ENCODE measurements around the gene DYNC1I1.

DYNC1I1 gene

DNA sequence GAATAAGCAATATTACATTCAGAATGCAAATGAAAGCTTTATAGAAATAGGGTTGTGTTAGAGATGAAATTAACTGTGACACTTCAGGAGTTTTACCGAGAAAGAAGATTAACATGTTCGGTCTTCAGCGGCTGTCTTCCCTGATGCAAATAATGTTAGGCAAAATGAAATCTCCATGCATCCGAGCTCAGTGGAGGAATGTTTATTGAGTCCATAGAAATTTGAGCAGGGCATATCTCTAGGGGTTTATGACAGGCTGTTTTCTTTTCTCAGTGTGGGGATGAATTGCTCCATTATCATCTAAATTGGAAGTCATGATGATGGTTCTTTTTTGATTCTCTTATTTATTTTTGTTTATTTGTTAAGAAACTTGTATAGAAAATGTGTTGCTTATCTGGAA lies 31.7 kb downstream of the DYNC1I1 start:
- peaks cover 16% of the 10 kb centered on the region for H3K27me3 Mint-ChIP-seq
- no peak for ATAC-seq (ENCODE audit: low read depth)
- no peak for DNase-seq (ENCODE audit: low spot score in 2 of 2)
- no peak overlapping the region for H3K27ac Mint-ChIP-seq
- no peaks in the 10 kb centered on the region for H3K36me3 Mint-ChIP-seq
- no peaks in the 10 kb centered on the region for H3K4me1 Mint-ChIP-seq
- no peaks in the 10 kb centered on the region for H3K9me3 Mint-ChIP-seq
- H3K4me3 Mint-ChIP-seq, result no peak overlapping the region

DNA sequence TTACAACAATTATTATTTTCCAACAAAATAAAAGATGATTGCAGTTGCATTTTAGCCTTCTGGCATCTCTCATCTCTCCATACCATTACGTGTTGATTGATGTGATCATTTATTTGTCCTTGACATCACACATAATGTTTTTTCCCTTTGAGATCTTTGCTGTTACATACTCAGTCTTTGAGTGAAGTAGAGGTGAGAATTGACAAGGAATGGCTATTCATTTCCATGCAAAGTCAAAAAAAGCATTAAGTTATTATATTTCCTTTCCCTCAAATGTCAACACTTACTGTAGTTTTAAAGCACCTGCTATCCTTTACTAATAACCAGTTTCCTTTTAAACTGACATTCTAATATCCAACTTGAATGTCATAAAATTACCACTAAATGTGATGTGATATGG lies 33.6 kb downstream of the DYNC1I1 start:
- Mint-ChIP-seq H3K27ac (no peak overlapping the region), H3K4me3 (no peak overlapping the region), H3K27me3 (peaks cover 10% of the 10 kb centered on the region), H3K9me3 (no peaks in the 10 kb centered on the region), H3K4me1 (no peaks in the 10 kb centered on the region), H3K36me3 (no peaks in the 10 kb centered on the region)
- ATAC-seq (ENCODE audit: low read depth) (no peak), DNase-seq (ENCODE audit: low spot score in 2 of 2) (no peak)

DNA sequence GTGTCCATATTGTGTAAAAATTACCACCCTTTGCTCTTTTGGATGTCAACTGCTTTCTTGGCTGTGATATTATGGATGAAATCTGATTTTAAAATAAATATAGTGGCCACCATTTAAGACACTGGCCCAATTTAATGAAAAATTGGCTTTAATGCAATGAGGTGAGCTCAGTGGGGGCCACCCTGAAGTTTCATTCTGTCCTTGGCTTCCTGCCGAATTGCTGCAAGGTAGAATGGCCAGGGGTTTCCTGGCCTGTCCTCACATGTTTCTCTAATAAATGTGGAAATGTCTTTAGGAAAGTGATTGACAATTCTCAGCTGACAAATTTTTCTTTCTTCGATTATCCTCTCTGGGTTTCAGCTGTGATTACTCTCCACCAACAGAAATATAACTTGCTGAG lies 36.0 kb downstream of the DYNC1I1 start:
- Mint-ChIP-seq H3K27me3 (peaks cover 3% of the 10 kb centered on the region), H3K36me3 (no peaks in the 10 kb centered on the region), H3K27ac (no peak overlapping the region), H3K9me3 (no peaks in the 10 kb centered on the region), H3K4me3 (no peak overlapping the region), H3K4me1 (no peaks in the 10 kb centered on the region)
- no peak for DNase-seq (ENCODE audit: low spot score in 2 of 2)
- no peak for ATAC-seq (ENCODE audit: low read depth)

DNA sequence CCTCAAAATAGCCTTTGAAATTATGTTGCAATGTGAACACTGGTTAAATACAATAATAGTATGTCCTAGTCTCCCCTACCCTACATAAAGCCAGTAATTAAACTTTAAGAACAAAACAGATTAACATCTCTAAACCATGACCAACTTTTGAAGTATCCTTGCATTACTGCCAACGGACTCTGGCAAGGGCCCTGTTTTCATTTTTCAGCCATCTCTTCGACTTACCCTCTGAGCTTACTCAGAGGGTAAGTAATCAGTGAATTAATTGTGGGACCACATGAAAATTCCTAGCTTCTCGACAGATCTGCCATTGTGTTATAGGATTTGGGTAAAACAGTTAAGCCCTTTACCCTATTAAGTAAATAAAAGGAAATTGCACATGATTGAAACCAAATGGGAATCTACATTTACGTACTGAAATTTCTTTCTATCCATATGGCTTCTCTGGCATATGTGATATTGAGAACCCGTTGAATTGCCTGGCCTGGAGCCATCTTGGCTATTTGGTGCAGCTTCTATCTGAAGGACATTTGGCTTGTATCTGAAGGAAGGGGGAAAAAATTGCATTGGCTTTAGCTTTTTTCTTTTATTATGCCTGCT lies 39.6 kb downstream of the DYNC1I1 start:
- no peak for ATAC-seq (ENCODE audit: low read depth)
- Mint-ChIP-seq H3K9me3 (no peaks in the 10 kb centered on the region), H3K36me3 (no peaks in the 10 kb centered on the region), H3K4me1 (no peaks in the 10 kb centered on the region), H3K4me3 (no peak overlapping the region), H3K27me3 (peaks cover 3% of the 10 kb centered on the region), H3K27ac (no peak overlapping the region)
- no peak for DNase-seq (ENCODE audit: low spot score in 2 of 2)

DNA sequence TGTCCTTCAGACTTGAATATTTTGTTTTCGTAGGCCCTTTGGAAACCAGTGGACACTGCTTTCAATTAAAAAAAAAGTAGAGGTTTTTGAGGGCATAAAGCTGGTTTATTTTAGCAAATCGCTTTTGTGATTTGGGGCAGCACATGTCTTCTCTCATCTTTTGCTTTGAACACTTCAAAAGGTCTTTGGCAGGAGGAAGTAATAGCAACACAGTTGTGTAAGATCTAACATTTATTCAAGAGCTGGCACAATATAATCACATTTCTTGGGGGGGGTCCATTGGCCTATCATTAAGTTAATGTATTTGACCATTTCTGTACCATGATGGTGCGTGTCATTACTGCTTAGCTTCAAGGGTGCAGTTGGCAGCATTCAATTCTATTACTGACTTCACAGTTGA lies 42.4 kb downstream of the DYNC1I1 start:
- DNase-seq (ENCODE audit: low spot score in 2 of 2), result no peak
- no peaks in the 10 kb centered on the region for H3K9me3 Mint-ChIP-seq
- H3K36me3 Mint-ChIP-seq, result no peaks in the 10 kb centered on the region
- no peaks in the 10 kb centered on the region for H3K4me1 Mint-ChIP-seq
- no peak overlapping the region for H3K4me3 Mint-ChIP-seq
- peaks cover 2% of the 10 kb centered on the region for H3K27me3 Mint-ChIP-seq
- ATAC-seq (ENCODE audit: low read depth), result no peak
- no peak overlapping the region for H3K27ac Mint-ChIP-seq

DNA sequence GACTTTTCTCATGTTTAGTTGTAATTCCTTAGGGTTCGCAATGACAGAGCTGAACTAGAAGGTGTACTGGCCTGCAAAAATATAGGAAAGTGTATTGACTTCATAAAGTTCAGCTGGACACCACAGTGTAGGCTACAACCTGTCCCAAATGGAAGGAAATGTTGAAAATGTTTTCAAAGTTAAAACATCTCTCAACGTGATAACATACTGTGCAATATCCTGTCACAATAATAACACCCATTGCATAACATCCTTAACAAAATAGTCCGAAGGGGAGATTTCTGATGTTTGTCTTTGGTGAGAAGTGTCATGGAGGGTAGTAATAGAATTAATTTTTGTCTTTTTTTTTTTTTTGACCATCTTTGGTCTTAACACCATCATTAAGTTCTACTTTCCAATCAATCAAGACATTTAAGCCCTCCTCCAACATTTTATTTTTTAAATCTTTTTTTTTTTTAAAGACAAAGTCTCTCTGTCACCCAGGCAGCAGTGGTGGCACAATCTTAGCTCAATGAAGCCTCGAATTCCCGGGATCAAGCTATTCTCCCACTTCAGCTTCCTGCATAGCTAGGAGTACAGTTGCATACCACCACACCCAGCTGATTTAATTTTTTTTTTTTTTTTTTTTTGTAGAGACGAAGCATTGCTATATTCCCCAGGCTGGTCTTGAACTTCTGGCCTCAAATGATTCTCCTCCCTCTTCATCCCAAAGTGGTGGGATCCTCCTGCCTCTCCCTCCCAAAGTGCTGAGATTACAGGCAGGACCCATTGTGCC lies 45.7 kb downstream of the DYNC1I1 start:
- no peak overlapping the region for H3K27ac Mint-ChIP-seq
- ATAC-seq (ENCODE audit: low read depth) (no peak), DNase-seq (ENCODE audit: low spot score in 2 of 2) (no peak)
- peaks cover 2% of the 10 kb centered on the region for H3K27me3 Mint-ChIP-seq
- H3K9me3 Mint-ChIP-seq, result no peaks in the 10 kb centered on the region
- H3K4me3 Mint-ChIP-seq, result no peak overlapping the region
- no peaks in the 10 kb centered on the region for H3K4me1 Mint-ChIP-seq
- H3K36me3 Mint-ChIP-seq, result no peaks in the 10 kb centered on the region

DNA sequence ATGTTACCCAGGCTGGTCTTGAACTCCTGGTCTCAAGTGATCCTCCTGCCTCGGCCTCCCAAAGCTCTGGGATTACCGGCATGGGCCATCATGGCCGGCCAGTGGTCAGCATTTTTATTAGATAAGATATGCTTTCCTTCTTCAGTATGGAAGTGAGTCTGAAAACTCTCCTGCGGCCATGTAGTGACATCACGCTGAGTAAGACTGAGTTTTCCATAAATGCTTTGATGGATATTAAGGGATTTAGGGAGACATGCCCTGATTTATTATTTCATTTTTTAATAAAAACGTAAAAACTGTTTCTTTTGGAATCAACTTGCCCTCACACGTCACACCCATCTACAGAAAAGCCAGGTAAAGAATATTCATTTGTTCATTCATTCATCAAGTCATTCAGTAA lies 48.4 kb downstream of the DYNC1I1 start:
- Mint-ChIP-seq H3K4me3 (no peak overlapping the region), H3K4me1 (no peaks in the 10 kb centered on the region), H3K27me3 (peaks cover 2% of the 10 kb centered on the region), H3K9me3 (no peaks in the 10 kb centered on the region), H3K36me3 (no peaks in the 10 kb centered on the region), H3K27ac (no peak overlapping the region)
- ATAC-seq (ENCODE audit: low read depth) (no peak), DNase-seq (ENCODE audit: low spot score in 2 of 2) (no peak)

DNA sequence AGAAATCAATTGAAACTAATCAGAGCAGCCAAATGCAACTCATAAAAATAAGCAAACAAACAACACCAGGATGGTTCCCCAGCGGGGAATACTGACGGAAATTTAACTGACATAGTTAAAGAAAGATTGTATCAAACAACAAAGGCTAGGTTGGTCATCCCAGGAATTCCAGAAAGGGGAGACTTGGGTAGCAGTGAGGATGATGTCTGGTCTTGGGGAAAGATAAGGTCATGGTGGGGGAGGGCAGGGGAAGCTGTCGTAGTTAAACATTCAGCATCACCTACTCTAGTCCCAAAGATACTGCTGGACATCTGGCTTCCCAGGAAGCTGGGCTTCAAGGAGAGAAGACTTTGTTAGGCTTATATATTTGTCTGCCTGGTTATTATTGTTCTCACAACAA lies 50.4 kb downstream of the DYNC1I1 start:
- Mint-ChIP-seq H3K9me3 (no peaks in the 10 kb centered on the region), H3K36me3 (no peaks in the 10 kb centered on the region), H3K27me3 (peaks cover under 1% of the 10 kb centered on the region), H3K4me3 (no peak overlapping the region), H3K27ac (no peak overlapping the region), H3K4me1 (no peaks in the 10 kb centered on the region)
- no peak for ATAC-seq (ENCODE audit: low read depth)
- no peak for DNase-seq (ENCODE audit: low spot score in 2 of 2)

DNA sequence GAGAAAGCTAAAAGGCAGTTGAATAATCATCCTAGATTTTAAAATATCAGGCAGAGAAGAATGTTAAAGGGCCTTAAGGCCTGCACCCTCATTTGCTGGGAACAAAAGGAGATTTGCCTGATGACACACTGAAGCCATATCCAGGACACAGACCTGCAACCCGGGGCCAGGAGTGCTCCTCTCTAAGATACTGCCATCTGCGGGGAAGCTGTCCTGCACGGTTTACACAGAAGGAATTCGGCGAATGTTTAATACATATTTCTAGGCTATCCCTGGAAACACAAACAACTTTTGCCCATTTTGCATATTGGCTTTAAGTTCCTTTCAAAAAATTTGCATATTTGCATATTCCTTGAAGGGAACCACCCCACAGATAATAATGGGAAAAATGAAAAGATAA lies 52.3 kb downstream of the DYNC1I1 start:
- Mint-ChIP-seq H3K27me3 (no peaks in the 10 kb centered on the region), H3K27ac (no peak overlapping the region), H3K36me3 (no peaks in the 10 kb centered on the region), H3K4me1 (no peaks in the 10 kb centered on the region), H3K4me3 (no peak overlapping the region), H3K9me3 (no peaks in the 10 kb centered on the region)
- DNase-seq (ENCODE audit: low spot score in 2 of 2), result no peak
- ATAC-seq (ENCODE audit: low read depth), result no peak

DNA sequence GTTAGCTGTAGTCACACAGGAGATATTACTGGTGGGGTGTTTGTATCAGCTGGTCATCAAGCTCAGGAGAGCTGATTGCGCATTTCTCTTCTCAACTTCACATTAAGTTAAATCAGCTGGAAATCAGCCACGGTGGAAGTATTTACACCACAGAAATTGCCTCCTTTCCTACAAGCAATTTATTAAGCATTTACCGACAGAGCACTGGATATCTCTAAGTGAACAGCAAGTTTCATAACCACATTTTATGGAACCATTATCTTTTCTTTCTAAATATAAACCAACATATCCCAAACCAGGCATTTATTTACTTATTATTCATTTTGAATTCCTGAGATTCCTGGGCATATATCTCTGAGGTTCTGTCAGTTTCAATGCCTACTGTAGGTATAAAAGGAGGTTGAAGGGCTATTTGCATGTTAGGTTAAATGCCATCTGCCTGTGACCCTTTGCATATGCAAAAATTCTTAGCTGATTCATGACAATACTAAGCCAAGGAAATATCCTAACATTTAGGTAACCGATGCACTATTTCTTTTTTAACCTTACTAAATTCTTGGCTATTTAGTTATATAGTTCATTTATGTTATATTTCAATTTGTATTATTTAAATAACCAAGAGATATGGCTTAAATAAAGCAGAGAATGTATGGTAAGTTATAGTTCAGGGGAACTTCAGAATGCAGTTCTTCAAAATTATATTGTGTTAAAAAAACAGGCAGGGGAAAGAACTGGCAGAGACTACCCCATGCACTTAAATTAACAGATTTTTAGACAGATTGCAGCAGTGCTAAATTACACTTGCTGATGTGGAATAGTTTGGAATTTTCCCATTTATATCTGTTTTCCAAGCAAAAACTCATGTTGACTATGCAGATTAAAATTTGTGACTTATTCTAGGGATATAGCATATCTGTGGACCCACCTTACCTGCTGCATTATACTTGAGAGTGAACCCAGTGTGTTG lies 56.8 kb downstream of the DYNC1I1 start:
- Mint-ChIP-seq H3K4me3 (no peak overlapping the region), H3K27me3 (no peaks in the 10 kb centered on the region), H3K9me3 (no peaks in the 10 kb centered on the region), H3K36me3 (no peaks in the 10 kb centered on the region), H3K4me1 (no peaks in the 10 kb centered on the region), H3K27ac (no peak overlapping the region)
- DNase-seq (ENCODE audit: low spot score in 2 of 2) (no peak), ATAC-seq (ENCODE audit: low read depth) (no peak)

DNA sequence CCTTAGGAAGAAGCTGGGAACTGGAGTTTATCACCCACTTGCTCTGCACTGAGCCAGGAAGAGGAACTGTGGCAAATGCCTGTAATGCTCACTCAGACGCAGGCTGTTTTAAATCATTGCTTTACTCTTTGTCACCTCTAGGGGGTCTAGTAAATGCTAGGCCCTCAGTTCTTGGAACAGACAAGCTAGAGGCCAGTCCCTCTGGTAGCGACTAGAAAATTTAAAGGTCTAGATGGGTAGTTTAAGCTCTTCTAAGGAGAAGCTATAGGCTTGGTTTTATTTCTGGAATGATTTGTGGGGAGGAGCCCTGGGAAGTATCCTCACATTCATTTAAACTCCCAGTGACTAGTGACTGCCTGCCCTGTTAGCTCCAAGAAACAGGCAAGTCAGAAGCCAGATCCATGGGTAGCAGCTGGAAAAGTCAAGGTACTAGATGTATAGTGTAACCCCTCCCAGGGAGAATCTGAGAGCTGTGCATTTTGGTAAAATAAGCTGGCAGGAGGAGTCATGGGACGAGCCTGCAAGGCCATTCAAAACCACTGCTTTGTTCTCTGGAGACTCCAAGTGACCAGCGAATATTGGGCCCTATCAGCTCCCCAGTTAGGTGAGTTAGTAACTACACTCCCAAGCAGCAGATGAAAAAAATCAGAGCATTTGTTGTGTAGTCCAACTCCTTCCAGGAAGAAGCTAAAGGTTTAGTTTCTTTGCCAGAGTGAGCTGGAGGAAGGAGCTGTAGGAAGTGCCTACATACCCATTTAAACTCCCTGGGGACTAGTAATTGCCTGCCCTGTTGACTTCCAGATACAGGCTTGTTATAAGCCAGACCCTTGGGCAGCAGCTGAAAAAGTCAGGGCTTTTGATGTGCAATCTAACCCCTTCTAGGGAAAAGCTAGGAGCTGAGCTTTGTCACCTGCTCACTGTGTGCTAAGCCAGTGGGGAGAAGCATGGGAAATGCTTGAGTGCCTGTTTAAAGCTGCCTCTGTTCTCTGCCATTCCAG lies 68.9 kb downstream of the DYNC1I1 start:
- Mint-ChIP-seq H3K27ac (no peak overlapping the region), H3K27me3 (peaks cover 3% of the 10 kb centered on the region), H3K36me3 (no peaks in the 10 kb centered on the region), H3K4me1 (no peaks in the 10 kb centered on the region), H3K4me3 (no peak overlapping the region), H3K9me3 (peaks cover 4% of the 10 kb centered on the region)
- DNase-seq (ENCODE audit: low spot score in 2 of 2) (no peak), ATAC-seq (ENCODE audit: low read depth) (no peak)

DNA sequence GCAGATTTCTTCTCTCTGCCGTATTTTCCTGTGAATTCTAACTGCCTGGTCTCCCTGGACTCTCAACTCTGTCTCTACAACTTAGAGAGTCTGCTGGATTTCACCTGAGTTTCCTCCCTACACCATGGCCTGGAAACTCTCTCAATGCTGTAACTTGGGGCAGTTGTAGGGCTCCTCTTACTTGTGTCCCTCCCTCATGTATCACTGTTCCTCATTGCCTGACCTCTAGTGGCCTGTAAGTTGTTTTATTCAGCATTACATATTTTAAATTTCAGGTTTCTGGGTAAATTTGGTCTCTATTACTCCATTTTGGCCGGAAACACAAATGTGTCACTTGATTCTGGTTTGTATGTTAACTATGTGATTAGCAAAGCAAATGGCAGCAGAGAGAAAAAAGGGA lies 70.9 kb downstream of the DYNC1I1 start:
- no peak overlapping the region for H3K27ac Mint-ChIP-seq
- no peak overlapping the region for H3K4me3 Mint-ChIP-seq
- no peaks in the 10 kb centered on the region for H3K27me3 Mint-ChIP-seq
- DNase-seq (ENCODE audit: low spot score in 2 of 2) (no peak), ATAC-seq (ENCODE audit: low read depth) (no peak)
- H3K4me1 Mint-ChIP-seq, result no peaks in the 10 kb centered on the region
- H3K36me3 Mint-ChIP-seq, result no peaks in the 10 kb centered on the region
- peaks cover 4% of the 10 kb centered on the region for H3K9me3 Mint-ChIP-seq

DNA sequence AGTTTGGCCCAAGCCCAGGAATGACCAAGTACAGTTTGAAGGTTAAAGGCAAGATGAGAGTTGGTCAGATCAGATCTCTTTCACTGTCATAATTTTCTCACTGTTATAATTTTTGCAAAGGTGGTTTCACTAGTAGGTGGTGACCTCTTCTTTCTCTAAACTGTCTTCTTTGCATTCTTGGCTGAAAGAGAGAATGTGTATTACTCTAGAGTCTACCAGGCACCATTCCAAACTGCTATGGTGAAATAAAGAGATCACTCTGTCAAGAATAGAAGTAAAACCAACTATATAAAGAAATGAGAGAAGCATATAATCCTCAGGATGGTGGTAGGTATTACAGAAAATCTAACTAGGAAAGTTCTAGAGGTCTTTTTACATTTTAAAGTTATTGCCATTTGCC lies 72.7 kb downstream of the DYNC1I1 start:
- ATAC-seq (ENCODE audit: low read depth) (no peak), DNase-seq (ENCODE audit: low spot score in 2 of 2) (no peak)
- Mint-ChIP-seq H3K9me3 (peaks cover 4% of the 10 kb centered on the region), H3K27me3 (no peaks in the 10 kb centered on the region), H3K27ac (no peak overlapping the region), H3K36me3 (no peaks in the 10 kb centered on the region), H3K4me1 (no peaks in the 10 kb centered on the region), H3K4me3 (no peak overlapping the region)
